ENCODE measurements around the gene RIMS4.

Gene RIMS4

DNA sequence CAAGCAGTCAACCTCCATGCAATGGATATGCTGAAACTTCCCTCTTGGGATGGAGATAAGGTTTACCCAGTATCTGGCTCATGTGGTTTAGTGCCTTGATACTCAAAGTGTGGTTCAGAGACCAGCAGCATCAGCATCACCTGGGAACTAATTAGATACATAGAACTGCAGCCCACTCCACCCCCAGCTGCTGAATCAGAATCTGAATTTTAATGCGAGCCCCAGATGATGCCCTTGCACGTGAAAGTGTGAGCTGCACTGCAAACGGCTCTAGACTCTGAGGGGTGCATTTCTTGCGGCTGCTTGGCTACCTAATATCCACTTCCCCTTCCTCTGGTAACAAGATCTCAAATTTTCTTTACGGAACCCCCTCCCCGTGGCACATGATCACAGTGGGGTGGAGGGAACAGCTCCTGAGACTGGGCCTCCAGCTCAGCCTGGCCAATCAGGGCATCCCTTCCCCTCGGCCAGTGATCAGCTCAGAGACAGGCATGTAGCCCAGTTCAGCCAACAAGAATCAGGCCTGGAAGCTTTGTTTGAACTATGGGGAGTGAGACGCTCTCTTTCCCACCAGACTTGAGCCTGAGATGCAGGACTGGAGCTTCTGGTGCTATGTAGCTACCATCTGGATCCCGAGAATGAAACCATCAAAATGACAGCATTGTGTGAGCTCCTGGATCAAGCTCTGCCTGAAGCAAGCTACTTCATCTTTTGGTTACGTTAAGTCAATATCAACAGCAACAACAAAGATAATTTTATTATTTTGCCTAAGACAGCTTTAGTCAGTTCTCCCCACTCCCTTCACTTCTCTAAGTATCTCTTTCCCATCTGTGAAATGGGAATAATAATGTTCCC, 51.9 kb downstream of the RIMS4 start:
- DNase-seq, result no peak

DNA sequence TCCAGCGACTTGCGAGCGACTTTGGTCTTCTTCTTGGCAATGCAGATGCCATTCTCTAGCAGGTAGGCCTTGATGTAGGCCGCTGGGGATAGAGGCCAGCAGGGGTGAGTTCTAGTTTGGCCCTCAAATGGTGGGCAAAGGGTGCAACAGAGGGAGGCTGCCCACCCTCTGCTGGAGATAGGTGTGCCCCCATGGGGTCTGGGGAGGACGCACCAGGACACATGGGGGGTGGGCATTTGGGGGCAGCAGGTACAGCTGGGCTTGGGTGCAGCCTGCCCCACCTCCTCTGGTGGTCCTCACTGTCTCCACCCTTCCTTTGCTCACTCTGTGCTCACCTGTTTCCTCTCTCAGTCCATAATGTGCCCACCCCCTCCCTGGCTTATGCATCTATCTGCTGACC, 53.4 kb downstream of the RIMS4 start:
- no peak for DNase-seq

DNA sequence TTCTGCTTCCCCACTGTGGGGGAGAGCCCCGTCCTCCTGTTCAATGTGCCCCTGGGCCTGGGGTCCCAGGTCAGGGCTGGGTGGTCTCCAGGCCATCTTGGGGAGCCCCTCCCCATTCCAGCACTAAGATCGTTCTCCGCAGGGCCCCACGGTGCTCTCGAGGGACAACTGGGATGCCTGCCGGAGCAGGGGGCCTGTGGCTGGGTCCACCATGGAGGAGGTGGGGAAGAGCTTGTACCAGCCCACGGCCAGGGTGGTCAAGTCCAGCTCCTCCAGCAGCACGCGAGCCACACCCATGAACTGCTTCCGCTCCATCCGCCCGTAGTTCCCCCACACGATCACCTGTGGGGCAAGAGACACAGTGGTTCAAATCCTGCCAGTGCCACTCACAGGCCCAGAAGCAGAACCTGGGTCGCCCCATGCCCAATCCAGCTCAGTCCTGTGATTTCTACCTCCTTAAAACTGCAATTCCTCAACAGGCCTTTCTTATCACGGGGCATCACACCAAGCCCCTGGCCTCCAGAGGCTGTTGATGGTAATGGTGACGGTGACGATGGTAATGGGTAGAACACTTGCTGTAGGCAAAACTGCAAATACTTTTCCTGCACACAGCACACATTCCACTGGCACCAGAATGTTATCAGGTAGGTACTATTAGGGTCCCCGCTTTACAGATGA, 54.2 kb downstream of the RIMS4 start:
- DNase-seq, result no peak

DNA sequence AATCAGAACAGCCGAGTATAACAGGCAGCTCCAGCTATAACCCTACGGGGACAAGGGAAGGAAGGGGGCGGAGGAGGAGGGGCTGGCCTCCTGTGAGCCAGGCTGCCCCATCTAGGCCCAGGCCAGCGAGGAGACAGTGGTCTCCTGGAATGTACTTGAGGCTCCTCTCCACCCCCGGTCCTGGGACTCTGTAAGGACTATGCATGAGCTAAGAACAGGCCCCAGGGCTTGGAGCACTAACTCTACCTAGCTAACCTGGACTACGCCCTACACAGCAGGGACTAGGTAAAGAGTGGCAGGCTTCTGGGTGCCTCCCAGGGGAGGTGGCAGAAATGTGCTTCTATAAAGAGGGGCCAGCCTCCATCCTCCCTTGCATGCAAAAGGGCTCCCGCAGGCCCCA, 55.8 kb downstream of the RIMS4 start:
- DNase-seq, result no peak

DNA sequence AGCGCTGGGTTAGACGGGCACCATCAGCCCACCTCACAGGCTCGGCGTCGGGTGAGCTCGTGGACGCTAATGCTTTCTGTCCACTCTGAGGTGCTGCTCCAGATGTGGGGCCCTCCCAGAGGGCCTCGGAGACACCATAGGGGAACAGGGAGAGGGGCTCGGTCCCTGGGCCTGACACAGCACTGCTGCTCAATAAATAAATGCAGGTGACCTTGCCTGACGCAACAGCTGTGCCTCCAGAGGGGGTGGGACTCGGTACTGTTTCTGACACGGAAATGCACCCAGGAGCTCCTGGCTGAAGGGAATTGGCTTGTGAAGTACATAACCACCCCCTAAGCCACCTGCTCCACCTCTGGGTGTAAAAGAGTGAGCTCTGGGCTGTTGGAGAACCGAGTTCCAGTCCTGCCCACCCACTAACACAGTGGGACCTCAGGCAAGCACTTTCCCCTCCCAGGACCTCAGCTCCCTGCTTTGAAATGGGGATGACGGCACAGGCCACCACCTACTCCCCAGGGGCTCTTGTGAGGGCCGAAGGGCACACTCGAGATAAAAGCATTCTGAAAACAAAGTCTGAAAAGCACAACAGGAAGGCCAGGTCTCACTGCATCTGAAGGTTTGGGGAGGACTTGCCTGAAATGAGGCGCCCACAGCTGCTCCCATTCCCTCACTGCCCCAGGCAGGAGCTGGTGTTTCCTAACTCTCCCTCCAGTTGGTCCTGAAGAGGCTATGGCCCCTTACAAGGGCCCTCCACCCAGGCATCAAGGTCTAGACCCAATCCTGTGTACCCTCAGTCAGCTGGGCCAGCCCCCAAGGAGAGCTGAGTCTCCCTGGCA, 58.0 kb downstream of the RIMS4 start:
- no peak for DNase-seq

DNA sequence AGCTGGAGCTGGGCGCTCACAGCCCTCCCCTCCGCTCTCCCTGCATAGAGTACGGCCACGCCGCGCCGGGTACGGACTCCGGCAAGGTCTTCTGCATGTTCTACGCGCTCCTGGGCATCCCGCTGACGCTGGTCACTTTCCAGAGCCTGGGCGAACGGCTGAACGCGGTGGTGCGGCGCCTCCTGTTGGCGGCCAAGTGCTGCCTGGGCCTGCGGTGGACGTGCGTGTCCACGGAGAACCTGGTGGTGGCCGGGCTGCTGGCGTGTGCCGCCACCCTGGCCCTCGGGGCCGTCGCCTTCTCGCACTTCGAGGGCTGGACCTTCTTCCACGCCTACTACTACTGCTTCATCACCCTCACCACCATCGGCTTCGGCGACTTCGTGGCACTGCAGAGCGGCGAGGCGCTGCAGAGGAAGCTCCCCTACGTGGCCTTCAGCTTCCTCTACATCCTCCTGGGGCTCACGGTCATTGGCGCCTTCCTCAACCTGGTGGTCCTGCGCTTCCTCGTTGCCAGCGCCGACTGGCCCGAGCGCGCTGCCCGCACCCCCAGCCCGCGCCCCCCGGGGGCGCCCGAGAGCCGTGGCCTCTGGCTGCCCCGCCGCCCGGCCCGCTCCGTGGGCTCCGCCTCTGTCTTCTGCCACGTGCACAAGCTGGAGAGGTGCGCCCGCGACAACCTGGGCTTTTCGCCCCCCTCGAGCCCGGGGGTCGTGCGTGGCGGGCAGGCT, 60.1 kb downstream of the RIMS4 start:
- DNase-seq, result no peak

DNA sequence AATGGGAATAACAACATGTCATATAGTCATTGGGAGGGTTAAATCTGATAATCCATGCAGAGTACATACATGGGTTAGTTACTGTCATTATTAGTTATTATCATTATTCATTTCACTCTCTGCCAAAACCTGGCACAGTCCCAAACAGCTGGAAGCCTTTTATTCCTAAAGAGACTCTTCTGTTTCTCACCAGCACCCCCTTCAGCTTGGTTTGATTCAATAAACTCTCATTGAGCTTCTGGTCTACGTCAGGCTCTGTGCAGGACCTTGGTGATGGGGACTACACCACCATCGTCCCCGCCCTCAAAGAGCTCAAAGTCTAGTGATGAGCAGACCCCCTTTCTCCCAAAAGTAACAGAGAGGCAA, 62.4 kb downstream of the RIMS4 start:
- DNase-seq, result no peak

DNA sequence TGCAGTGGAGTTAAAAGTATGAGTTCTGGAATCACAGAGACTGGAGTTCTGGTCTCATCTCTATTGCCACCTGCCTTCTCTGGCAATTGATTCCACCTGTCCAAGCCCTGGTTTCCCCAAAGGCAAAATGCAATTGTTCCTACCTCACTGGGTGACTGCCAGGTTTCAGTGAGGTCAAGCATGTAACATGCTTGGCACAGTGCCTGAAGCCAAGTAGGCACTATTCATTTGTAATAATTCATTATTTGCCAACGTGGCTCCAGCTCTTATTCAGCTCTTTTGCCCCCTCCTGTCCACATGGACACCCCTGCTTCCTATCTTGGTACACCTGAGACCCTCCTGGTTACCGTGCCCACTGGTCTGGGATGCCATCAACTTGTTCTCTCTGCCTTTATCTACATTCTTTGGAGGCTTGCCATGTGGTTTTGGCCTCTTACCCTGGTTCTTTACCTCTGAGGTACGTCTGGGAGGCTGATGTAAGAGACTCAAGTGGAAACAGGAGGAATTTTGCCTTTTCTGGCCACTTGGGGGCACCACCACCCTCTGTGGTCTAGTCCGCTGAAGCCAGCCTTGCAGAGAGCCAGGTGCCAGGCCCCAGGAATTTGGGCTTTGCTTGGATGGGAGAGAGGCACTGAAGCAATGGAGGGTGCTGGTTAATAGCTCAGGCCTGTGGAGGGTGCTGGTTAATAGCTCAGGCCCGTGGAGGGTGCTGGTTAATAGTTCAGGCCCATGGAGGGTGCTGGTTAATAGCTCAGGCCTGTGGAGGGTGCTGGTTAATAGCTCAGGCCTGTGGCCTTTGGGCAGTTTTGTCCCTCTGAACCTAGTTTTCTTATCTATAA, 63.0 kb downstream of the RIMS4 start:
- DNase-seq, result peak; percentile 96

DNA sequence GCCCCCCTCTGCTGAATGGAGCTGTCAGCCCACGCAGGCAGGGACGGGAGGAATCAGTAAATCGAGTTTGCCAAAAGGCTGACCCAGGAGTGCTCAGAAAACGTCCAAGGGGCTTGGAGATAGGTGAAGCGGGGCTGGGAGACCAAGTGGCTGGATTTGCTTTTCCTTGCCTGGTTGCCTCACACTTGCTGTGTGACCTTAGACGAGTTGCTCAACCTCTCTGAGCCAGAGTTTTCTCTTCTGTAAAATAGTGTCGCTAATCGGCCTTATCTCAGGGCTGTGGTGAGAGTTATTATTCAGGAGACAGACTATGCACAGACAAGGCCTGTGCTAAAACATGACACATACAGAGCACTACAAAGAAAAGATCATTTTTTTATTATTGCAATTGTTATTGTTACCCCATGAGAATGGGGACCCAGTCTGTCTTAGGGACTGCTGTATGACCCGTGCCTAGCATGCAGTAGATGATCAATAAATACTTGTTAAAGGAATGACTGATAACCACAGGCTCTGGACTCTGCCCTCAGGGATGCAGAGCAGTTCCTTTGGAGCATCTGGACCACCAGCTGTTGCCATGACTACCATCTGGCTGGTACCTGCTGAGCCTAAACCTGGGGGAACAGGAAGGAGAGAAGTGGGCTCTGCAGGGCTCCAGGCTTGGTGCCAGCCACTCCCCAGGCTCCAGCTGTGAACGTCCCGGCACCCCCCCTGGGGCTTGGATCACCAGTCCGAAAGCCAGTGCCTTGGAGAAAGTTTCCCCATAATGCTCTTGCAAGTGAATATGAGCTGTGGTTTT, 63.8 kb downstream of the RIMS4 start:
- peak; percentile 86 for DNase-seq

DNA sequence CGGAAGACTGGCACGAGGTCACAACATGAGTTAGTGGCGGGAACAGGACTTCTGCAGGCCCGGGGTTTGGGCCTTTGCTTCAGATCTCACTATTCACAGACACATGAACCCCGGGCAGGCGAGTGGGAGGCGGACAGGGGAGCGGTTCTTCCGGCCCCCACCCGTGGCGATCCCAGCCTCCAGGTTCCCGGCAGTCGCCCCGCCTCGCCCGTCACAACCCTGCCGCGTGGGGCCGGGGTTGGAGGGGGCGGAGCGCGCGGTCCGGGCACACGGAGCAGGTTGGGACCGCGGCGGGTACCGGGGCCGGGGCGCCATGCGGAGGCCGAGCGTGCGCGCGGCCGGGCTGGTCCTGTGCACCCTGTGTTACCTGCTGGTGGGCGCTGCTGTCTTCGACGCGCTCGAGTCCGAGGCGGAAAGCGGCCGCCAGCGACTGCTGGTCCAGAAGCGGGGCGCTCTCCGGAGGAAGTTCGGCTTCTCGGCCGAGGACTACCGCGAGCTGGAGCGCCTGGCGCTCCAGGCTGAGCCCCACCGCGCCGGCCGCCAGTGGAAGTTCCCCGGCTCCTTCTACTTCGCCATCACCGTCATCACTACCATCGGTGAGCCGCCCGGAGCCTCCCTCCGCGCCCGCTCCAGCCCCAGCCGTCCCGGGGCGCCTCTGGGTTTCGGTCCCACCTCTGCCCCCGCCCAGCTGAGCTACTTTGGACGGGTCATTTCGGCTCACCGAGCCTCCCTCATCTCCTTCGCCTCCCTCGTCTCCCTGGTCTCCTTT, 64.6 kb downstream of the RIMS4 start, which contains the start of gene KCNK15:
KCNK15 (plus strand) TSS at position 268 of the 769 bp plus-strand sequence; CDS start at position 314, 46 bp downstream.
- no peak for DNase-seq

DNA sequence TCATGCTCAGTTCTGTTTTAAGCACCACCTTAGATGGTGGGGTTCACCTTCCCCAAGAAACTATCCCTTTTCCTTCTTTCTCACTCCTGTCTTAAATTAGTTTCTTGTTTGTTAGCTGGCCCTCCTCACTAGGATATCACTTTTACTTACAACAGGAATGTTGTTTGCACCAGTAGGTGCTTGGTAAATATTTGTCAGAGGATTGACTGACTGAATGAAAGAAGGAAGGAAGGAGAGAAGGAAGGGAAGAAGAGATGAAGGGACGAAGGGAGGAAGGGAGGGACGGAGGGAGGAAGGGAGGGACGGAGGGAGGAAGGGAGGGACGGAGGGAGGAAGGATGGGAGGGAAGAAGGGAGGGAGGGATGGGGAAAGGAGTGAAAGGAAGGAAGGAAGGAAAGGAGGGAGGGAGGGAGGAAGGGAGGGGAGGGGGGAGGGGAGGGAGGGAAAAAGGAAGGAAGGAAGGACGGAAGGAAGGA, 65.2 kb downstream of the RIMS4 start:
- DNase-seq, result no peak

DNA sequence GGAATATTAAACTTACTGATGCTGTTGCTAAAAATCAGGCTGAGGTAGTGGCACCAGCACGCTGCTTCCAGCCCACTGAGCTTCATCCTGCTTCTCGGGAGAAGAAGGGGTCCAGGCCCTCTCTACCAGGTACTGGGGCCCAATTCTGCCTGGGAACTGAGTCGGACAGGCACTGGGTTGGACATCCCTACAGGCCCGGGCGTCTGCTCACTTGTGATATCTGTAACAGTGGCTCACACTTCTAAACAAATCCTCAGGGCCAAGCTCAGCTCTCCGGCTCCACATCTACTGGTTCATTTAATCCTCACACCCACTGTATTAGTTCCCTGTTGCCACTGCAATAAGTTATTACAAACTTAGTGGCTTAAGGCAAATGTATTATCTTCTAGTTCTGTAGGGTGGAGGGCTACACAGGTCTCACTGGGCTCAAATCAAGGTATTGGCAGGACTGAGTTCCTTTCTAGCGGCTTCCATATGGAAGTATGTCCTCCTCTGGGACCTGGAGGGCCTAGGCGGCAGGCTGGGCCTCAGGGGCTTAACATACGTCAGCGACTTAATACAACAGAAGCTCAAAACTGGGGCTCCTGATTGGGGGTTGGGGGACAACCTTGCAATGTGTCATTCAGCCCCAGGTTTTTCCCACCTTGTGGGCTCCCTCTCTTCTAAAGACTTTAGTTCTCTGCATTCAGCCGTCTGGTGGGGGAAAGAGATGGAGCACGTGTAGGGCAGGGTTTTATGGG, 66.3 kb downstream of the RIMS4 start:
- no peak for DNase-seq

DNA sequence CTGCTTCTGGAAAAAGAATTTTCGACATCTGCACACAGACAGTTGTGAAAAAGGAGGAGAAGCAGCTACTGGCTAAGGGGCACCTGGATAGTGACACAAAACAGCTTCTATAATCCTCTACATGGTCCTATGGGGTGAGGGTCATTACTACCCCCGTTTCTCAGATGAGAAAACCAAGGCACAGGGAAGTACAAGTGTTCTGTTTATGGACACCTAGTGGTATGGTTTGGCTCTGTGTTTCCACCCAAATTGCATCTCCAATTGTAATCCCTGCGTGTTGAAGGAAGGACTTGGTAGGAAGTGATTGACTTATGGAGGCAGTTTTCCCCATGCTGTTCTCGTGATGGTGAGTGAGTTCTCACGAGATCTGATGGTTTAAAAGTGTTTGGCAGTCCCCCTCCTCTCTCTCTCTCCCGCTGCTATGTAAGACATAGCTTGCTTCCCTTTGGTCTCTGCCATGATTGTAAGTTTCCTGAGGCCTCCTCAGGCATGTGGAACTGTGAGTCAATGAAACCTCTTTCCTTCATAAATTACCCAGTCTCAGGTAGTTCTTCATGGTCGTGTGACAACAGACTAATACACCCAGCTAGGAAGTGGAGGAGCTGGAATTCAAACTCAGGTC, 67.2 kb downstream of the RIMS4 start:
- no peak for DNase-seq

DNA sequence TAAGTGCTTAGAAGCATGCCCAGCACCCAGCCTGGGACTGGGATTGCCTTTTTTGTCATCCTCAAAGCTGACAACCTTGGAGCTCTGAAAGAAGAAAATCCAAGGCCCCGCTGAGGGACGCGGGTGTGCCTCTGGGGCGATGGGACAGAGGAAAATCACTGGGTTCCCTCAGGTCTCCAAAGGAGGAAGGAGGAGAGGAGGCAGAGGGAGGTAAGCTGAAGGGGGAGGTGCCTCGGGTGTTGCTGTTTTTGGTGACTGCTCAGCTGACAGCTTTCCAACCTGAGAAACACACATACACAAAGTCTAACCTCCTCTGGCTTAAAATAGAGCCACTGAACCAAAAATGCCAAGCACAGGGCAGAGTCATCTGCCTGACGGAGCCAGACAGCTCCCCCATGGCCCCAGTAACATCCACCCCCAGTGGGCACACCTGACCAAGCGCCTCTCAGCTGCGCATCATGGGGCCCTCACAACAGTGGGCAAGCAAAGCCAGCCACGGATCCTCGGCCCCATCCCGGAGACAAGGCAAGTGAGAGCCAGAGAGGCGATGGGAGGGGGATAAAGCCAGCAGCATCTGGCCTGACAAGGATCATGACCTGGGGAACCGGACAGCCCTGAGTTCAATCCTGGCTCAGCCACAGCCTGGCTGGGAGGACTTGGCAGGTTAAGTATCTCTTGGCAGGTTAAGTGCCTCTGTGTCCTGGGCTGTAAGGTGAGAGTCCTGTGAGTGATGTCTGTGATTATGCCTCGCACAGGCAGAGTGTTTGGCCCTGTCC, 67.9 kb downstream of the RIMS4 start:
- DNase-seq, result no peak

DNA sequence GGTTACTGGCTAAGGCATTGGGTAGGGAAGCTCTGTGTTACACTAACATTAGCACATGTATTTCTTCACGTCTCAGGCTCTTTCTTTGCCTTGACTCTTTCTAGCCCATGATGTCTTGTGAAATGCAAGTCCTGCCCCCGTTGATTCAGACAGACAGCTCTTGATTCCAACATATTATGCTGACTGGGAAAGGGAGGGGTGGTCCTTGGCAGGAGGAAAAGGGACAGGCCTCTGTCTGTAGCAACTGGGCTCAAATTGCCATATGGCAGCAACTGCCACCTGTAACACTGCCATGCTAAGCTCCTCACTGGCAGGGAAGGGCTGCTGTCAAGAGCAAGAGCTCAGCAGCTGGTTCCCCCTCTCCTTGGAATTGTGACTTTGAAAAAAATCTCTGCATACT, 70.4 kb downstream of the RIMS4 start:
- no peak for DNase-seq

DNA sequence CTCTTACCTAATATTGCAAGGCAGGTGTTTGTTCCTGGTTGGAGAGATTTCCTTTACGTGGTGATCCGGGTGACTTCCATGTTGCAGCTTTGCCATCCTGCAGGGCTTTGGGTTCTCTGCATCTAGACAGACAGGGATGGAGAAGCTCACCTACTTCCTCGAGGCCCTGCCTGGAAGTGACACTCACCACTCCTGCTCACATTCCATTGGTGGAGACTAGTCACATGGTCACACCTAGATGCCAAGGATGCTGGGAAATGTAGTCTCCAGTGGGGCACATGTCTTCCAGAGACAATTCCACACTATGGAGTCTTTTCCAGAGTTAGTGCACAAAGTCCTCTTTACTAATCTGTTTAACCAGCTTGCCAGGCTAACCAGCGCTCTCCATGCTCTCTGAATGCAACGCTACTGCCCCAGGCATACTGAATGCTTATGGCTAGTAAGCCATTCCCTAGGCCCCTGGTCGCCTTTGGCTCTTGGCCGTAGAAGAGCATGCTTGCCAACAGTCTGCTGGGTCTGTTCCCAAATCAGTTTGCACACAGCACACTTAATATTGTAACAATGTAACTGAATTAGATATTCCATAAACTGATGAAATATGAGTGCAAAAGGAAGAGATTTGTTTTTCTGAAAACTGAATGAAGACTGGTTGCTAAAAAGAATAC, 71.4 kb downstream of the RIMS4 start:
- no peak for DNase-seq

DNA sequence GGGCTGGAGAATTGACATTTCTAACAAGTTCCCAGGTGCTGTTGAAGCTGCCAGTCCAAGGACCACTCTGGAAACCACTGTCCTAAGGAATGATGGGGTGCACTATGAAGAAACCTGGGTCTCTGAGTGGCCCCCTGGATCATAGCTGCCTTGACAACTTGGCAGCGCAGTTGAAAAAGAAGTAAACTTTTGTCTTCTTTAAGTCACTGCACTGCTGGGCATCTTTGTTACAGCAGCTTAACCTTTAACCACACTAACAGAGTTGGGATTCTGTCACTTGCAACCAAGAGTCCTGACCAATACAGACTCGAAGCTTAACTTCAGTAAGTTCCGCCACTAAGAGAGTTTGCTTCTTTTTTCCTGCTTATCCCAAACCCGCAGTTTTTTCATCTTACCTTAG, 73.2 kb downstream of the RIMS4 start:
- DNase-seq, result no peak

Measured in DMS79 treated with DMSO at 0.1 percent for 48 hours (cell line).